ENCODE data around the gene ZBED1.

Gene ZBED1

DNA sequence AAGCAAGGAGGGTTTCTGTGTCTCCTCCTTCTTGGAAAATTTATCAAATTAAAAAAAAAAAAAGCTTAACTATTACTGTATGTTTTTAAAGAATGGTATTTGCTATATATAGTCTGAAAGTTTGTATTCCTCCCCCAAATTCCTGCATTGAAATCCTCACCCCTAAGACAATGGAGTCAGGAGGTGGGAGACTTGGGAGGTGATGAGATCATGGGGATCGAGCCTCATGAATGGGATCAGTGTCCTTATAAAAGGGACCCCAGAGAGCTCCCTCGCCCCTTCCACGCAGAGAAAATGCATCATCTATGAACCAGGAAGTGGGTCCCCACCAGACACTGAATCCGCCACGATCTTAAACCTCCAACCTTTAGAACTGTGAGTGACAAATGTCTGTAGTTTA lies 50.1 kb downstream of the ZBED1 start:
- DNase-seq: no peak

GRCh38 chrX:2449135-2449886 lies 51.5 kb downstream of the ZBED1 start:
- DNase-seq: no peak

DNA sequence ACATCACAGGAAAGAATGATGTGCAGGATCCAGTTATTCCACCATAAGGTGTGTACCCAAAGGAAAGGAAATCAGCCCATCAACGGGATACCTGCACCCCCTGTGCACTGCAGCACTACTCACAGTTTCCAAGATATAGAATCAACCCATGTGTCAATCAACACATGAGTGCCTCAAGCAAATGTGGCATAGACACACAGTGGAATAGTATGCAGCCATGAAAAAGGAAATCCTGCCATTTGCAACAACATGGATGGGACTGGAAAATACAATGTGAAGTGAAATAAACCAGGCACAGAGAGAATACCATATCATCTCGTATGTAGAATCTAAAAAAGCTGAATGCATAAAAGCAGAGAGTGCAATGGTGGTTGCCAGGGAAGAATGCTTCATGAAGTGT lies 53.3 kb downstream of the ZBED1 start:
- no peak for DNase-seq

- DNase-seq: no peak
Observed at GRCh38 chrX:2446815-2447214, 54.0 kb downstream of the ZBED1 start.

DNA sequence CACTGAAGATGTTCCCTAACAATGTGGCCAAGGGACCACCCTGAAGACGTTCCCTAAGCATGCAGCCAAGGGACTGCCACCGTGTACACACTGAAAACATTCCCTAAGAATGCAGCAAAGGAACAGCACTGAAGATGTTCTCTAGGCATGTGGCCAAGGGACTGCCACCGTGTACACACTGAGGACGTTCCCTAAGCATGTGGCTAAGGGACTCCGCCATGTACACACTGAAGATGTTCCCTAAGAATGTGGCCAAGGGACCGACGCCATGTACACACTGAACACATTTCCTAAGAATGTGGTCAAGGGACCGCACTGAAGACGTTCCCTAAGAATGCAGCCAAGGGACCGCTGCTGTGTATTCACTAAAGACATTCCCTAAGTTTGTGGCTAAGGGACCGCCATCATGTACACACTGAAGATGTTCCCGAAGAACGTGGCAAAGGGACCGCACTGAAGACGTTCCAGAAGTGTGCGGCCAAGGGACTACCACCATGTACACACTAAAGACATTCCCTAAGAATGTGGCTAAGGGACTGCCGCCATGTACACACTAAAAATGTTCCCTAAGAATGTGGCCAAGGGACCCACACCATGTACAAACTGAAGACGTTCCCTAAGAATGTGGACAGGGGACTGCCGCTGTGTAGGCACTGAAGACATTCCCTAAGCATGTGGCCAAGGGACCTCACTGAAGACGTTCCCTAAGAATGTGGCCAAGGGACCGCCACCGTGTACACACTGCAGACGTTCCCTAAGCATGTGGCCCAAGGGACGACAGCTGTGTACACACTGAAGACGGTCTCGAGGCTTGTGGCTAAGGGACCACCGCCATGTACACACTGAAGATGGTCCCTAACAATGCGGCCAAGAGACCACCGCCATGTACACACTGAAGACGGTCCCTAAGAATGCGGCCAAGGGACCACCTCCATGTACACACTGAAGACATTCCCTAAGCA lies 54.8 kb downstream of the ZBED1 start:
- DNase-seq: no peak

DNA sequence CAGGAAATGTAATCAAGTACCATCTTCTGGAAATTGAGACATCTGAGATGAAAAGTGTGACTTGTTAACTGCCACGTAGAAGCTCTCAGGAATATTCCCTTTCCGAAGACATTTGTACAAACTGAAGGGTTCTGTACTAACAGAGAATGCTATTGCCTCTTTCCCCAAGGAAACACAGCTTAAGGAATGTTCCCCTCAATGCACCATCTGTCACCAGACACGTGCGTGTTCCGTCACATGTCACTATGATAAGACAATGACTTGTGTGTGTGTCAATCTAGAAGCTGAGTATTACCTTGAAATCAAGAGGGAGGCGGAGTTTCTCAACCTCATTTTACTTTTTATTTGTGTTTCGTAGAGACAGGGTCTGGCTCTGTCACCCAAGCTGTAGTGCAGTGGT lies 58.1 kb downstream of the ZBED1 start:
- no peak for DNase-seq

DNA sequence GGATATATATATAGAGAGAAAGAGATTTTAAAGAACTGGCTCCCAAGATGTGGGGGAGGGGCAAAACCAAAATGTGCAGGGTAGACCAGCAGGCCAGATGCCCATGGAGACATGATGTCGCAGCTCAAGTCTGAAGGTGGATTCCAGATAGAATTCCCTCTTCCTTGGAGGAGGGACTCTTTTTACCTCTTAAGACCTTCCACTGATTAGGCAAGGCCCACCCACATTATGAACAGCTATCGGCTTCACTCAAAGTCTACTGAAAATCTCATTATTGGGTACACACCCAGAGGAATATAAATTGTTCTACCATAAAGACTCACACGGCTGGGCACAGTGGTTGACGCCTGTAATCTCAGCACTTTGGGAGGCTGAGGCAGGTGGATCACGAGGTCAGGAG lies 59.3 kb downstream of the ZBED1 start:
- no peak for DNase-seq

DNA sequence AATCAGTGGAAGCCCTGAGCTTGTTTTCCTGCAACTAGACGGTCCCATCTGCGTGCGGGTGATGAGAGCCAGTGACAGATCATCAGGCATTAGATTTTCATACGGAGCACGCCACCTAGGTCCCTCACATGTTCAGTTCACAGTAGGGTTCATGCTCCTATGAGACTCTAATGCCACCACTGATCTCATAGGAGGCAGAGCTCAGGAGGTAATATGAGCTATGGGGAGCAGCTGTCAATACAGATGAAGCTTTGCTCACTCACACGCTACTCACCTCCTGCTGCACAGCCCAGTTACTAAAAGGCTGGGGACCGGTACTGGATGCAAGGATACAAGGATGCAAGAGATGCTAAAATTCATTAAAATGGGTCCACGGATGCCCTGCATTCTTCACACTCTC lies 61.2 kb downstream of the ZBED1 start:
- DNase-seq: no peak
